GM21381 (cell line): ENCODE measurements around the gene FOXP1.

Experiments
- ATAC-seq: cut with Tn5 transposase; IDR thresholded peaks from one replicate; pipeline ENCODE4 v1.9.1; 2021; ENCODE audit warnings: mild to moderate bottlenecking, moderate library complexity; ENCODE audit not compliant: unreplicated experiment

FOXP1 gene

GRCh38 chr3:71140477-71140876 is 443.1 kb downstream of the FOXP1 start:
- no peak for ATAC-seq

GRCh38 chr3:71139496-71139895 is 444.0 kb downstream of the FOXP1 start:
- no peak for ATAC-seq

GRCh38 chr3:71138410-71138809 is 445.1 kb downstream of the FOXP1 start:
- no peak for ATAC-seq

- no peak for ATAC-seq
These were observed 447.3 kb downstream of the FOXP1 start for GRCh38 chr3:71136276-71136675.

GRCh38 chr3:71135373-71136088 is 448.0 kb downstream of the FOXP1 start:
- ATAC-seq: no peak

GRCh38 chr3:71134521-71134920 is 449.0 kb downstream of the FOXP1 start:
- no peak for ATAC-seq

GRCh38 chr3:71133865-71134264 is 449.7 kb downstream of the FOXP1 start:
- no peak for ATAC-seq

GRCh38 chr3:71132995-71133730 is 450.4 kb downstream of the FOXP1 start:
- no peak for ATAC-seq

- ATAC-seq: no peak
These were observed 451.9 kb downstream of the FOXP1 start for GRCh38 chr3:71131375-71132314.

GRCh38 chr3:71130471-71131374 is 452.8 kb downstream of the FOXP1 start:
- ATAC-seq: peak; percentile 72

- ATAC-seq: no peak
These were observed 453.7 kb downstream of the FOXP1 start for GRCh38 chr3:71129611-71130431.

GRCh38 chr3:71128961-71129360 is 454.6 kb downstream of the FOXP1 start:
- no peak for ATAC-seq

GRCh38 chr3:71127844-71128243 is 455.7 kb downstream of the FOXP1 start:
- ATAC-seq: no peak

GRCh38 chr3:71127052-71127831 is 456.3 kb downstream of the FOXP1 start:
- ATAC-seq: no peak

GRCh38 chr3:71125738-71126137 is 457.8 kb downstream of the FOXP1 start:
- ATAC-seq: no peak

- ATAC-seq: no peak
These were observed 459.5 kb downstream of the FOXP1 start for GRCh38 chr3:71124048-71124447.

GRCh38 chr3:71122641-71123040 is 460.9 kb downstream of the FOXP1 start:
- no peak for ATAC-seq

GRCh38 chr3:71121429-71122167 is 461.9 kb downstream of the FOXP1 start:
- ATAC-seq: no peak
